Activated CD4-positive, alpha-beta T cell treated with anti-CD3 and anti-CD28 coated beads, Interleukin-10, Interleukin-2, amounts not matched to agents 100 ng/mL and 50 ng/mL, durations not matched to agents 16 hours and 8 hours (primary cell): ENCODE data around the gene MFN2.

Source experiments
- DNase-seq: peaks from one replicate; pipeline ENCODE4 v3.0.0-alpha.2; 2020

Gene MFN2

GRCh38 chr1:12052997-12053686, 72.9 kb downstream of the MFN2 start:
- DNase-seq = no peak

DNA sequence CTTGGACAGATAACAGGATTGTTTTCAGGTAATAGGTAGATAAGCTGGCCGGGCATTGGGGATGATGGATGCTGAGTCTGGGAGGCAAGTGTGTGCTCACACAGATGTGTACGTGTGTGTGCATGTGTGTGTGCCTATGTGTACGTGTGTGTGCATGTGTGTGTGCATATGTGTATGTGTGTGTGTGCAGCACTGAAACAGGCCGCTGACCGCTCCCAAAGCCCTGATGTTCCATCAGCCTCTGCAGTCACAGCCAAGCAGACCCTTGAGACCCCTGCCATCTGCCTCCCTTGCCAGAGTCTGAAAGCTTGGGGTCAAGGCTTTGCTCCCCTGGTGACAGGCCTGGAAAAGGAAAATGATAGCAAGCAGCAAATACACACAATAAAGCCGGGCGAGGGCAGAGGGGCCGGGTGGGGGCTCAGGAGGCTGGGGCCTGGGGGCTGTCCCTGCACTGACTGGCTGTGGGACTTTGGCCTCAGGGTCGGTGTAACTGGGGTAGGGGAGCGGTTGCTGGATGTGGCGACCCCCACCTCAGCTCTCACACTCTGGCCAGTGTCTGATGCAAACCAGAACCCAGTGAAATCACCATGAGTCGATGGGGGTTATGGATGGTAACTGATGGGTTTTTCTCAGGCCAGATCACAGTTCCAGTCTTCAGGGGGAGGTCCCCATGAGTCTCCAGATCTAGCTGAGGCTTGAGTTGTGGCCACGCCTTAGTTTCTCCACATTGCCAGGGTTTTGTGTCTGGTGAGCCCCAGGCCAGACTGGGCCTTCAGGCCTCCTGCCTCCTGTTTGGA, 73.7 kb downstream of the MFN2 start:
- DNase-seq = peak; percentile 68

DNA sequence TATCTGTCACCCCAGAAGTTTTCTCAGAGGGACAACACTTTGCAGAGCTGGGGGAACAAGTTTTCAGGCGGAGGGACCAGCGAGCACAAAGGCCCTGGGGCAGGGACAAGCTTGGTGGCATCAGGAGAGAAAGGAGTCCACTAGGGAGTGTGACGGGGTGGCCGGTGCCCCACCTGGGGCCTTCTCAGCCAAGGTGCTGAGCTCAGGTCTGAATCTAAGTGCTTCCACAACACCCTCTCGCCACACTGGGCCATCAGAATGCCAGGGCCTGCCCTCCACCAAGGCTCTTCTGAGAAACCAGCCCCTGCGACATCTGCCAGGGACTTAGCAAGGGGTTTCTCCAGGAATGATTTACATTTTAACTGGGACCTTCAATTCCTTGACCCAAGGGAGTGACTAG, 75.0 kb downstream of the MFN2 start:
- DNase-seq = no peak

DNA sequence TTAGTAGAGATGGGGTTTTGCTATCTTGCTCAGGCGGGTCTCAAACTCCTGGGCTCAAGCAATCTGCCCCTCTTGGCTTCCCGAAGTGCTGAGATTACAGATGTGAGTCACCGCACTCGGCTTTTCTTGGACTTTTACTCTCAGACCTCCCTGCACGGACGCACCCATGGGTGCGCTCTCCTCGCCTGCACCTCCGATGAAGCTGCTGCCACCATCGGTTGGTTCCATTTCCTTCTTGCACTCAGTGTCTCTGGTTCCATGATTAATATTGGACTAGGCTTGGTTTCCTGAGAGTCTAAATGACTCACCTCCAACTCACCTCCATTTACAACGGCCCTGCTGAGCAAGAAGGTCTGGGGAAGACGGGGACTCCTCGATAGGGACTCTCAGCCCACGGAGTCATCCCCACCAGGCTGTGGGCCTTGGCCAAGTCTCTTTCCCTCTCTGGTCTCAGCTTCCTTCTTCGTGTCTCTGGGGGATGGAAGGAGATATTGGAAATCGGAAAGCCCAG, 76.1 kb downstream of the MFN2 start:
- DNase-seq = peak; percentile 94

GRCh38 chr1:12057382-12057781, 77.1 kb downstream of the MFN2 start:
- peak; percentile 85 for DNase-seq

- DNase-seq = no peak
These were observed 77.9 kb downstream of the MFN2 start for GRCh38 chr1:12057940-12058687.

GRCh38 chr1:12059226-12059625, 79.0 kb downstream of the MFN2 start:
- DNase-seq = no peak

DNA sequence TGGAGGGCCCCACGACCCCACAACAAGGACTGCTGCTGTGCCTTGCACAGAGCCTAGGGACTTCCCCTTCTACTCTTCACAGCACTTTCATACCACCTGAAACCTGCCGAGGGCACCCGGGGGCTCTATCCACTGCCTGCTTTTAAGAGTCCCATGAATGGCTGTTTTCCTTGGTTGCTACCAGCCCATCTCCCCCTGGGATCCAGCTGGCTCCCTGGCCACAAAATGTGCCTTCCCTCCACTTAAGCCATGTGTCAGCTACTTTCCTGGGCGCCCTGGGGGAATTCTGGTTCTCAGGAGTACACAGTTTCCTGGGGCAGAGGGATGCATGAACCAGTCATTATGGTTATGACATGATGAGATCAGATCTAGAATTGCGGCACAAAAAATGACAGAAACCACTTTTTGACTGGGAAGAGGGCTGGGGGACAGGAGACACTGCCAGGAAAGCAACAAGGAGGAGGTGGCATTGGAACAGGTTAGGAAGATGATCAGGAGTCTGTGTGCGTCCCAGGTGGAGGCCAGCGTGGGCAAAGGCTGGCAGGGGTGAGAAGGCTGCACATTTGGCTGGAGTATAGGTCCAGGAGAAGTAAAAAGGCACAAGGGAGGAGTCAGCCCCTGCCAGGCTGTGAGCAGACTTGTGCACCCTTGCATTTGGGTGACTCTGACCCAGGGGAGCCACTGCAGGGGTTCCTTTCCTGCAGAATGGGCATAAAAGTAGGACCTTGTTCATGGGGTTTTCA, 79.6 kb downstream of the MFN2 start:
- DNase-seq = peak; percentile 87

DNA sequence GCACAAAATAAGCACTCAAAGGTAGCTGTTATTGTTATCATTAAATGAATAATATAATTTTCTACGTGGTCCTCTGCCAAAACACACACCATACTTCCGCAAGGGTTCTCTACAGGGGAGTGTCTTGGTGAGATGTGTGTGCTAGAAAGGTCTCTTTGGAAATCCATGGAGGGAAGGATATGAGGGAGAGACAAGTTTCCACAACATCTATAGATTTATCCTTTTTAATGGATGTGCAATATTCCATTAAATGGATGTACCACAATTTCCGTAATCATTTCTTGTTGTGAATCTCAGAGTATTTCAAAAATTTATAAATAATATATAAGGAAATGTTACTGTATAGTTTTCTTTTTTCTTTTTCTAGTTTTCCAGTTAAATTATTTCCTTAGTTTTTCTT, 80.3 kb downstream of the MFN2 start:
- no peak for DNase-seq
